Activated effector memory CD4-positive, alpha-beta T cell treated with anti-CD3 and anti-CD28 coated beads, Interleukin-2, amount 50 U/mL, for 16 hours (primary cell): Measurements from ENCODE around the gene SYT12.
"Not testable (repeated sequence)": the region's sequence is repeated elsewhere in the genome, so short reads cannot be mapped to it uniquely, and the experiment has no call there.

Source experiments
- DNase-seq: peaks from one replicate; pipeline ENCODE4 v3.0.0-alpha.2; 2020

The SYT12 gene

DNA sequence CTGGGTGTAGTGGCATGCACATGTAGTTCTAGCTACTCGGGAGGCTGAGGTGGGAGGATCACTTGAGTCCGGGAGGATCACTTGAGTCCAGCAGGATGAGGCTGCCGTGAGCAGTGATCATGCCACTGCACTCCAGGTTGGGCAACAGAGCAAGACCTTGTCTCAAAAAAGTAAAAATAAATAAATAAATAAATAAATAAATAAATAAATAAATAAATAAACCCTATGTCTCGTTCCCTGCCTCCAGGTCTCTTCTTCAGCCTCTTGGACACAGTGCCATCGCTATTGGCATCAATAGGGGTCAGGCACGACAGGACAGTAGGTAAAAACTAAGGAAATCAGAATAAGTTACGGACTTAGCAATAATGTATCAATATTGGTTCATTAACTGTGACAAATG lies 23.4 kb upstream of the SYT12 start:
- no peak for DNase-seq

DNA sequence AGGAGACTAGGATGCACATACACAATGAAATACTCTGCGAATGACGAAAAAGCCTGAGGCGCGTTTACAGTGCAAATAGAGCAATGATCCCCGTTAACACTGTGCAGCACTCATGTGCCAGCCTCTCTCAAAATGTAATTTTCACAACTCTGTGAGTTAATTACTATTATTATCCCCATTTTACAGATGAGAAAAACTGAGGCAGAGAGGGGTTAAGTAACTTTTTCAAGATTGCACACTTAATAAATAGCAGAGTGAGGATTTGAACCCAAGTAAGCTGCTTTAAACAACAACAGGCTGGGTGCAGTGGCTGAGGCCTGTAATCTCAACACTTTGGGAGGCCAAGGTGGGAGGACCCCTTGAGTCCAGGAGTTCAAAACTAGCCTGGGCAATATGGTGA lies 21.6 kb upstream of the SYT12 start:
- no peak for DNase-seq

GRCh38 chr11:67002297-67002913 lies 20.5 kb upstream of the SYT12 start:
- DNase-seq = no peak

DNA sequence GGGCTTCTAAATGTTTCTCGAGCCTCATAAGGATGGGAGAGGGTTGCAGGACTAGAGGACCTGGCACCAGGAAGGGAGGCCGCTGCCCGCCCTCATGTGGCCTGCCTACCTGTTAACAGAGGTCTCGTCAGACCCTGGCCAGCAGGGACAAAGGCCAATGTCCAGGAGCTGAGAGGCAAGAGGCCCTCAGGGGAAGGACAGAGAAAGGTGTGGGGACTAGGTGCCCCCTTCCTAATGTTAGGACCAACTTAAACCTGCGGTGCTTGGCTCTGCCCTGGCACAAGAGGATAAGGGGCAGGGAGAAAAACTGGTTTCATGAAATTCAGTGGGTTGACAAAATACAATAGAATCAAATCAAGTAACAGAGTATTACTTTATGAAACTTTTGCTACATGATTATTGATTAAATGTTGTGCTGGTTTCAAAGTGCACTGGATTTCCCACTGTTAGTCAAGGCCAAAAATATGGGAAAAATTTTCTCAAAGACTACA lies 20.0 kb upstream of the SYT12 start:
- DNase-seq = no peak

DNA sequence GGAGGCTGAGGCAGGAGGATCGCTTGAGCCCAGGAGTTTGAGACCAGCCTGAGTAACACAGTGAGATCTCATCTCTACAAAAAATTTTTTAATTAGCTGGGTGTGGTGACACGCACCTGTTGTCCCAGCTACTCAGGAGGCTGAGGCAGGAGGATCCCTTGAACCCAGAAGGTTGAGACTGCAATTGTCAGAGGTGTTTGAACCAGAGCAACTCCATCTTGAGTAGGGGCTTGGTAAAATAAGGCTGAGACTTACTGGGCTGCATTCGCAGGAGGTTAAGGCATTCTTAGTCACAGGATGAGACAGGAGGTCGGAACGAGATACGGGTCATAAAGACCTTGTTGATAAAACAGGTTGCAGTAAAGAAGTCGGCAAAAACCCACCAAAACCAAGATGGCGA lies 17.7 kb upstream of the SYT12 start:
- not testable (repeated sequence) for DNase-seq

DNA sequence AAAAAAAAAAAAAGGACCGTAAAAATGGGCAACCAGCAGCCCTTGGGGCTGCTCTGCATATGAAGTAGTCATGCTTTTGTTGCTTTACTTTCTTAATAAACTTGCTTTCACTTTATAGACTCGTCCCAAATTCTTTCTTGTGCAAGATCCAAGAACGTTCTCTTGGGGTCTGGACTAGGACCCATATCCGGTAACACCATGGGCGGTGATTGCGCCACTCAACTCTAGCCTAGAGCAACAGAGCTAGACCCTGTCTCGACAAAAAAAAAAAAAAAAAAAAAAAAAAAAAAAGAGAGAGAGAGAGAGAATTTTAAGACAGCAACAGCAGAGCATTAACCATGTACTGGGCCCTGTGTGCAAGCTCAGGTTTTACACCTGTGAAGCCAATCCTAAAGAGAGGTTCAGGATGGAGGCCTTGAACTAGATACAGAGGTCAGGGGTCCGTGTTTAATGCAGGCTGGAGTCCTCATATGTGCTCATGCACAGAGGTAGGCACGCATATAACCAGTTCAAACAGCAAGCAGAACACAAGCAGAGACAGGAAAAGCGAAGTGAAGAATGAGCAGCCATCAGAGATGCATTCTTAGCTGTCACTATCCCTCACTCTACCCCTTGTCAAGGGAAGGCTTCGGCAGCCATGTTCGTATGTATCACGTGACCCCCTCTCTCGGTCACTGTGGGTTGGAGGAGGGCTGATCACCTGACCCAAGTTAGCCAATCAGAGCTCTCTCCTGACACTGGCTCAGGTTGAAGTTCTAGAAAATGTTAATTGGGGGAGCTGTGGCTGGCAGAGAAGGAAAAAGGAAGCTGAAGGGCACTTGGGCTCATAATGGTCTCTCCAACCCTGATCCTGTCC lies 16.7 kb upstream of the SYT12 start:
- no peak for DNase-seq

DNA sequence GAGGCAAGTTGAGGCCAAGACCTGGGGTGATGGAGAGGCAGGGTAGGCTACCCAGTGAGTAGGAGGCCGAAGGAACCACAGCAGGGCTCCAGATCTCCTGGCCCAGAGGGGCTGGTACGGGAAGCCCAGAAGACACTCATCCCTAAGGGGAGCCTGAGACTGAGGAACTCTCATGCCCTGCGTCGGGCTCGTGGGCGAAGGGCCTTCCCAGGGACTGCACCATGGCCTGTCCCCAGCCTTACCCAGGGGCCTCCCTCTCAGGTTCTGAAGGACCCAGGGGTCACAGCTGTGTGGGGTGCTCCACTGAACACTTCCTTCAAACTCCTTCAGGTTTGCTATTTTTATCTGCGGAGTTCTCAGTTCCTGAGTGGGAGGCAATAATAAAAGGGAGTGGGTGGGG lies 15.8 kb upstream of the SYT12 start:
- DNase-seq = no peak

GRCh38 chr11:67010296-67010905 lies 12.5 kb upstream of the SYT12 start:
- DNase-seq = no peak

GRCh38 chr11:67013511-67014045 lies 9.4 kb upstream of the SYT12 start:
- DNase-seq = no peak

DNA sequence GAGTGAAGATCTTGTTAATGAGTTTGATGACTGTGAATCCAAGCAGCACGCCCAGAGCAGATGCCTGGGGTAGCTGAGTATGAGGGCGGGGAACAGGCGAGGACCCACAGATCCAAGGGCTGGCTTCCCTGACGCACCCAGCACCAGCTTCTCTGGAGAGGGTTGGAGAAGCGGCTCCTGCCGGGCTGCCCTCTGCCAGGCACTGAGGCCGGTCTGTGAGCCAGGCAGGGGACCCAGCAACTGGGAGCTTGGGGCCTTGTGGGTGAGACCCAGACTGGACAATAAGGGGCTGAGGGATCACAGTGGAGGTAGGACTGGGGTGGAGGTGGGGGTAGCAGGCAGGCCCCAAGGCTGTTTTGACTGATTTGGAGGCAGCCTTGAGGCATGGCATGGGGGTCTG lies 8.6 kb upstream of the SYT12 start:
- no peak for DNase-seq

- DNase-seq = no peak
Observed at GRCh38 chr11:67015048-67015447, 7.9 kb upstream of the SYT12 start.

DNA sequence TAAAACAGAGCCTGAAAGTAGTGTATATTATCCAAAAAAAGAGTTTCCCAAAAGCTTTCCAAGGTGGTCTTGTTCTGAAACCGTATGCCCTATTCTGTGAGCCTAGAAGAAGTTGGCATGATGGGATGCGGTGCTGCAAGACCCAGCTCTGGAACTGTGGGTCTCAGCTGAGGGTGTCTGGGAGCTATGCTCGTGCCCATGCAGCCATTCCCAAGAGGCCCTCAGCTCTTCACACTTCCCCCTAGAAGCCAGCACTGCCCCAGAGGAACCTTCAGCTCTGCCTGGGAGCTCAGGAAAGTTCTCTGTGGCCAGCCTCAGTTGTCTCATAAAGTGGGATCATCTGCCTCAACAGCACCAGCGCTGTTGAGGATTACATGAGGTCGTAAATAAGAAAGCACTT lies 6.4 kb upstream of the SYT12 start:
- no peak for DNase-seq

DNA sequence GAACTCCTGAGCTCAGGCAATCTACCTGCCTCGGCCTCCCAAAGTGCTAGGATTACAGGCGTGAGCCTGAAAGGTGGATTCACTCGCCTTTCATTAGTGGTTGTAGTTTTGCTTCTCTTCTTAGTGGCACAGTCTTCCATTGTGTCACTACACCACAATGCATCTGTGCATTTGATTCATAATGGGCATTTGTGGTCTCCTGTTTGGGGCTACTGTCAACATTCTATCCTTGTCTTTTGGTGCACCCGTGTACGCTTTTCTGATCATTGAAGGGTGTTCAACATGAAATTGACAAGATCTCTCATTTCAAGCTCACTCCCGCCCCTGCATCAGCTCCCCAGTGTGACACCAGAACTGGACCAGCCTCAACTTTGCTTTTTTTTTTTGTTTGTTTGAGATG lies 2.0 kb upstream of the SYT12 start:
- no peak for DNase-seq

GRCh38 chr11:67022341-67022933 lies 497 bp upstream of the SYT12 start:
- no peak for DNase-seq

- DNase-seq = no peak
Observed at GRCh38 chr11:67023957-67024353, 1.0 kb downstream of the SYT12 start.

GRCh38 chr11:67024410-67024809 lies 1.5 kb downstream of the SYT12 start:
- peak; percentile 78 for DNase-seq

DNA sequence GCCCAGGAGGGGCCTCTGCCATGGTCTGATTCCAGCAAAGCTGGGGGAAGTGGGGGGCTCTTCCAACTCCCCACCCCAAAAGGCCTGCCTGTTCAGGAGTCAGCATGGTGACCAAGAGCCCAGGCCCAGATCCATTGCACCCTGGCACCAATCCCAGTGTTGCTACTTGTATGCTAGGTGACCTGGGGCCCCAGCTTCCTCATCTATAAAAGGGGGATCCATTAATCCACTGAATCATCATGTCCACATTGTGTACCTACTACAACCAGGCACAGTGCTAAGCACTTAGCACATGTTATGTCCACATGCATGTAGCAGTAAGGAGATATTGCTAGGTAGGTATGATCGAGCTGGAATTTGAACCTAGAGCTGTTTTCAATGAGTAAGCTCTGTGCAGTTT lies 2.0 kb downstream of the SYT12 start:
- no peak for DNase-seq

GRCh38 chr11:67025750-67026149 lies 2.8 kb downstream of the SYT12 start:
- no peak for DNase-seq

GRCh38 chr11:67026941-67027340 lies 4.0 kb downstream of the SYT12 start:
- DNase-seq = no peak

DNA sequence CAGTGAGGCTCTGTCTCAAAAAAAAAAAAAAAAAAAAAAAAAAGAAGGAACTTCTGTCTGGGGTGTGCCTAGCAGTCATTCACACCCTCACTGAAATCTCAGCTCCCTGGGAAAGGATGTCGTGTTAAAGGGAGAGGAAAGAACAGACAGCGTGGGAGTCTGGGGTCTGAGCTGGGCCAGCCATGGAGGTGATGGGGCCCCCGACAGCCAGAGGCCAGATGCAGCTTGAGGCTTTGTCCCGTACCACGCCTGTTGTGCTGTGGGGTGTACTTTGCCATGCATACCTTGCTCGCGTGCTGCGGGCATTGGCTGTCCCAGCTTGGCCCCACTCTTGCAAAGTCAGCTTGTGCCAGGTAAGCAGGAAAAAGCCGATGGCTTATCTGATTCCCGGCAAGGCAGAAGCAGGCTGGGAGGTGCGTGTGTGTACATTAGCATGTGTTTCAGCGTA lies 4.6 kb downstream of the SYT12 start:
- DNase-seq = no peak

GRCh38 chr11:67027943-67028542 lies 5.1 kb downstream of the SYT12 start:
- no peak for DNase-seq

GRCh38 chr11:67029146-67029545 lies 6.2 kb downstream of the SYT12 start:
- DNase-seq = no peak

GRCh38 chr11:67030976-67031375 lies 8.0 kb downstream of the SYT12 start:
- no peak for DNase-seq
